Nephron progenitor cell (in vitro differentiated cells): Measurements from ENCODE around the gene ITIH1.

Source experiments
- DNase-seq: peaks from one replicate; pipeline ENCODE4 v3.0.0; 2021
- H3K27ac Mint-ChIP-seq: 2 replicates; pipeline ENCODE4 v1.8.0; 2021; ENCODE audit warnings: mild to moderate bottlenecking, moderate library complexity, mixed read lengths
- H3K27me3 Mint-ChIP-seq: 2 replicates; pipeline ENCODE4 v1.8.0; 2021; ENCODE audit warnings: mild to moderate bottlenecking, low read depth, mixed read lengths; ENCODE audit not compliant: poor library complexity
- H3K36me3 Mint-ChIP-seq: 2 replicates; pipeline ENCODE4 v1.8.0; 2021; ENCODE audit warnings: low read depth, mixed read lengths
- H3K4me1 Mint-ChIP-seq: 2 replicates; pipeline ENCODE4 v1.8.0; 2021; ENCODE audit warnings: mixed read lengths
- H3K4me3 Mint-ChIP-seq: 2 replicates; pipeline ENCODE4 v1.8.0; 2021; ENCODE audit warnings: mild to moderate bottlenecking, moderate library complexity, mixed read lengths
- H3K9me3 Mint-ChIP-seq: 2 replicates; pipeline ENCODE4 v1.8.0; 2021; ENCODE audit warnings: mild to moderate bottlenecking, moderate library complexity, mixed read lengths
- CTCF ChIP-seq: fragments of 200-600 bp; sonication (generic); IDR thresholded peaks from 2 replicates; pipeline ENCODE4 v1.5.0; 2021; ENCODE audit warnings: antibody characterized with exemption

Gene ITIH1

GRCh38 chr3:52810923-52811322 is 33.5 kb downstream of the ITIH1 start:
- H3K27me3 Mint-ChIP-seq = peaks cover 11% of the 10 kb centered on the region
- no peak overlapping the region for H3K4me3 Mint-ChIP-seq
- DNase-seq = no peak
- H3K36me3 Mint-ChIP-seq = no peaks in the 10 kb centered on the region
- H3K9me3 Mint-ChIP-seq = no peaks in the 10 kb centered on the region
- H3K4me1 Mint-ChIP-seq = no peaks in the 10 kb centered on the region
- no peak overlapping the region for H3K27ac Mint-ChIP-seq
- no peak for TF ChIP-seq CTCF

- Mint-ChIP-seq H3K27me3 (peaks cover 11% of the 10 kb centered on the region), H3K27ac (no peak overlapping the region), H3K4me3 (no peak overlapping the region), H3K9me3 (no peaks in the 10 kb centered on the region), H3K4me1 (no peaks in the 10 kb centered on the region), H3K36me3 (no peaks in the 10 kb centered on the region)
- no peak for DNase-seq
- TF ChIP-seq CTCF = no peak
Measured at GRCh38 chr3:52811452-52812011, 34.1 kb downstream of the ITIH1 start.

GRCh38 chr3:52813810-52814209 is 36.4 kb downstream of the ITIH1 start:
- no peak overlapping the region for H3K4me3 Mint-ChIP-seq
- H3K9me3 Mint-ChIP-seq = no peaks in the 10 kb centered on the region
- peaks cover 6% of the 10 kb centered on the region for H3K4me1 Mint-ChIP-seq
- no peak for TF ChIP-seq CTCF
- no peak for DNase-seq
- peaks cover 7% of the 10 kb centered on the region for H3K27me3 Mint-ChIP-seq
- no peaks in the 10 kb centered on the region for H3K36me3 Mint-ChIP-seq
- no peak overlapping the region for H3K27ac Mint-ChIP-seq

GRCh38 chr3:52816199-52816598 is 38.8 kb downstream of the ITIH1 start:
- Mint-ChIP-seq H3K27me3 (peaks cover 7% of the 10 kb centered on the region), H3K4me1 (peaks cover 27% of the 10 kb centered on the region), H3K36me3 (no peaks in the 10 kb centered on the region)

GRCh38 chr3:52816654-52817053 is 39.3 kb downstream of the ITIH1 start:
- Mint-ChIP-seq H3K27ac (no peak overlapping the region), H3K27me3 (peaks cover 7% of the 10 kb centered on the region), H3K4me1 (peaks cover 28% of the 10 kb centered on the region), H3K9me3 (no peaks in the 10 kb centered on the region), H3K4me3 (no peak overlapping the region), H3K36me3 (no peaks in the 10 kb centered on the region)
- no peak for DNase-seq
- no peak for TF ChIP-seq CTCF

More at GRCh38 chr3:52816199-52816598, 38.8 kb downstream of the ITIH1 start:
- DNase-seq = no peak
- no peaks in the 10 kb centered on the region for H3K9me3 Mint-ChIP-seq
- no peak for TF ChIP-seq CTCF
- H3K4me3 Mint-ChIP-seq = no peak overlapping the region
- H3K27ac Mint-ChIP-seq = no peak overlapping the region

GRCh38 chr3:52817221-52817620 is 39.8 kb downstream of the ITIH1 start:
- Mint-ChIP-seq H3K36me3 (no peaks in the 10 kb centered on the region), H3K4me1 (peaks cover 32% of the 10 kb centered on the region), H3K4me3 (no peak overlapping the region), H3K27me3 (peaks cover 4% of the 10 kb centered on the region), H3K27ac (no peak overlapping the region), H3K9me3 (no peaks in the 10 kb centered on the region)
- no peak for TF ChIP-seq CTCF
- no peak for DNase-seq
